GM12878 (cell line): ENCODE data around the gene OTUD5. TPM values are rescaled to one million over a fixed set of nuclear protein-coding genes. Genes with fewer than 3 reads are reported as not detected.
A peak's percentile ranks its signal among the peaks of the same experiment; 100 is the strongest.

Experiments
- E2F4 ChIP-seq: IDR thresholded peaks from 2 replicates; pipeline ENCODE4 v1.6.1; 2012; ENCODE audit warnings: low read depth, low read length, improper control_type of control experiment
- ESRRA ChIP-seq: IDR thresholded peaks from 2 replicates; pipeline ENCODE4 v1.6.1; 2012; ENCODE audit warnings: mild to moderate bottlenecking, low read length, improper control_type of control experiment
- ETV6 ChIP-seq, 2 experiments: fragments of 450-650 bp in 1 of 2; IDR thresholded peaks in 1 of 2; conservative IDR thresholded peaks in 1 of 2; 2 replicates each; pipeline ENCODE4 v1.6.1; 2014; ENCODE audit warnings: antibody characterized with exemption in 1 of 2, borderline replicate concordance in 1 of 2, low read depth in 1 of 2, mild to moderate bottlenecking in 1 of 2, moderate library complexity in 1 of 2
- IKZF2 ChIP-seq, 2 experiments: fragments of 450-650 bp; IDR thresholded peaks; 2 replicates each; pipeline ENCODE4 v1.6.1; 2017; ENCODE audit warnings: mild to moderate bottlenecking in 2 of 2, moderate library complexity in 2 of 2
- NFYB ChIP-seq: IDR thresholded peaks from 2 replicates; pipeline ENCODE4 v1.6.1; 2011; ENCODE audit warnings: low read depth, mild to moderate bottlenecking, low read length, improper control_type of control experiment, moderate library complexity; ENCODE audit not compliant: insufficient read depth
- NKRF ChIP-seq: fragments of 450-650 bp; conservative IDR thresholded peaks from 2 replicates; pipeline ENCODE4 v1.6.1; 2017; ENCODE audit warnings: mild to moderate bottlenecking, moderate library complexity
- NRF1 ChIP-seq: conservative IDR thresholded peaks from 2 replicates; pipeline ENCODE4 v1.6.1; 2011; ENCODE audit warnings: mild to moderate bottlenecking, low read depth, low read length, improper control_type of control experiment
- PAX8 ChIP-seq: fragments of 450-650 bp; IDR thresholded peaks from 2 replicates; pipeline ENCODE4 v1.6.1; 2017; ENCODE audit warnings: mild to moderate bottlenecking, moderate library complexity
- POLR2AphosphoS5 ChIP-seq: IDR thresholded peaks from 2 replicates; pipeline ENCODE4 v1.6.1; 2011; ENCODE audit warnings: mild to moderate bottlenecking, low read length, inconsistent platforms
- RCOR1 ChIP-seq: conservative IDR thresholded peaks from 2 replicates; pipeline ENCODE4 v1.6.1; 2012; ENCODE audit warnings: low read depth, low read length, improper control_type of control experiment
- RELB ChIP-seq: fragments of 450-650 bp; IDR thresholded peaks from 2 replicates; pipeline ENCODE4 v1.6.1; 2017; ENCODE audit warnings: low read depth, mild to moderate bottlenecking, moderate library complexity
- REST ChIP-seq: IDR thresholded peaks from 2 replicates; pipeline ENCODE4 v1.6.1; 2012; ENCODE audit warnings: mild to moderate bottlenecking, low read depth, low read length
- RFX5 ChIP-seq: IDR thresholded peaks from 2 replicates; pipeline ENCODE4 v1.6.1; 2011; ENCODE audit warnings: low read depth, low read length, improper control_type of control experiment
- RUNX3 ChIP-seq: IDR thresholded peaks from 2 replicates; pipeline ENCODE4 v1.6.1; 2012; ENCODE audit warnings: low read length, inconsistent platforms
- SKIL ChIP-seq: fragments of 450-650 bp; IDR thresholded peaks from 2 replicates; pipeline ENCODE4 v1.6.1; 2017; ENCODE audit warnings: mild to moderate bottlenecking, low read depth, inconsistent platforms; ENCODE audit not compliant: poor library complexity, severe bottlenecking
- SMAD5 ChIP-seq: IDR thresholded peaks from 2 replicates; pipeline ENCODE4 v1.6.1; 2016; ENCODE audit warnings: antibody characterized with exemption, low read depth
- TCF3 ChIP-seq: IDR thresholded peaks from 2 replicates; pipeline ENCODE4 v1.6.1; 2012; ENCODE audit warnings: low read depth, mild to moderate bottlenecking, low read length, borderline replicate concordance; ENCODE audit not compliant: insufficient read depth
- polyA plus RNA-seq, 11 experiments: library from polyadenylated mRNA; depleted of rRNA in 4 of 11; unstranded in 6 of 11; stranded (reverse) in 5 of 11; fragments of >200 nt; fragmentation: Nextera tagmentation in 4 of 11; fragmentation: Illumina TruSeq in 1 of 11; extraction: Ambion mirVana in 4 of 11; extraction: Trizol in 1 of 11; gene quantifications; 1 replicate in 1 of 11; 2 replicates in 10 of 11; pipeline versions ENCODE4 v1.2.1 to v1.2.3, GENCODE V29; 2011 to 2016; ENCODE audit warnings: inconsistent platforms in 2 of 11, missing spikeins in 2 of 11, low read depth in 1 of 11
- total RNA-seq, 4 experiments: library from RNA; depleted of rRNA in 3 of 4; stranded (reverse); fragments of >200 nt in 3 of 4; fragmentation: Illumina TruSeq in 1 of 4; extraction: Trizol in 1 of 4; gene quantifications; 2 replicates each; pipeline versions ENCODE4 v1.2.1 to v1.2.3, GENCODE V29; 2013 to 2021

OTUD5 gene
- total and polyA plus RNA-seq, 10 of the 15 experiments (the other 5 are each of a cell fraction or from before 2014, with no cell fraction given) = 2.0 to 50.3 (median 22.7) TPM

- TF ChIP-seq NKRF (peak; percentile 55; the same call in 1 of the 2 replicates), NFYB (peak; percentile 80), NRF1 (no peak), IKZF2 (IDR thresholded peaks at IDR 0.05) (no peak), SMAD5 (peak; percentile 78), RELB (no peak), PAX8 (no peak), ETV6 (conservative IDR thresholded peaks at IDR 0.05 in 1 of 2, IDR thresholded peaks at IDR 0.05 in 1 of 2; ENCODE audit: borderline replicate concordance in 1 of 2, low read depth in 1 of 2) (no peak), ESRRA (no peak), RUNX3 (no peak; the same call in 1 of the 2 replicates), RFX5 (peak; percentile 47; the same call in 1 of the 2 replicates), SKIL (no peak), E2F4 (no peak), RCOR1 (no peak), TCF3 (peak; percentile 91), POLR2AphosphoS5 (peak; percentile 98), REST (peak; percentile 60)
These were observed 38.6 kb downstream of the OTUD5 start, which contains the start of gene PIM2 (continued) for GRCh38 chrX:48918643-48919340.
